Fibroblast of lung (primary cell): ENCODE results near the gene CTNNA1. TPM values are rescaled to one million over a fixed set of nuclear protein-coding genes. Genes with fewer than 3 reads are reported as not detected.
"Not testable (repeated sequence)": the region's sequence is repeated elsewhere in the genome, so short reads cannot be mapped to it uniquely, and the experiment has no call there.

ENCODE experiments used
- DNase-seq, 2 donors: peaks; one replicate each; pipeline versions ENCODE4 v3.0.0 to v3.0.0-alpha.2; 2010; ENCODE audit warnings: low read depth in 2 of 2
- H2AFZ ChIP-seq: 2 replicates; pipeline ENCODE4 v1.5.1; 2012; ENCODE audit warnings: low read length, control low read depth, inconsistent platforms
- H3K27ac ChIP-seq: 2 replicates; pipeline ENCODE4 v1.5.1; 2011; ENCODE audit warnings: low read length, control low read depth; ENCODE audit not compliant: insufficient read depth
- H3K27me3 ChIP-seq: 2 replicates; pipeline ENCODE4 v1.5.1; 2011; ENCODE audit warnings: mild to moderate bottlenecking, low read length; ENCODE audit not compliant: control insufficient read depth, insufficient read depth
- H3K36me3 ChIP-seq: 2 replicates; pipeline ENCODE4 v1.5.1; 2011; ENCODE audit warnings: low read length; ENCODE audit not compliant: control insufficient read depth, insufficient read depth
- H3K4me1 ChIP-seq: 2 replicates; pipeline ENCODE4 v1.5.1; 2011; ENCODE audit warnings: low read length; ENCODE audit not compliant: control insufficient read depth, insufficient read depth; ENCODE audit errors: extremely low read depth
- H3K4me2 ChIP-seq: 2 replicates; pipeline ENCODE4 v1.5.1; 2011; ENCODE audit warnings: low read length, control low read depth; ENCODE audit not compliant: insufficient read depth; ENCODE audit errors: extremely low read depth
- H3K4me3 ChIP-seq, 4 experiments: fragments of 200-600 bp in 1 of 4; sonication (generic) in 1 of 4; replicated peaks in 1 of 4; 2 replicates each; pipeline ENCODE4 v1.5.1; 2011 to 2016; ENCODE audit warnings: low read length in 4 of 4, low read depth in 3 of 4, mild to moderate bottlenecking in 3 of 4, control low read depth in 2 of 4, inconsistent platforms in 1 of 4, mixed read lengths in 1 of 4; ENCODE audit not compliant: insufficient read depth in 1 of 4; ENCODE audit errors: control extremely low read depth in 1 of 4
- H3K79me2 ChIP-seq: 2 replicates; pipeline ENCODE4 v1.5.1; 2012; ENCODE audit warnings: mild to moderate bottlenecking, low read length, inconsistent platforms; ENCODE audit not compliant: control insufficient read depth, insufficient read depth
- H3K9ac ChIP-seq: 2 replicates; pipeline ENCODE4 v1.5.1; 2011; ENCODE audit warnings: mild to moderate bottlenecking, low read length, control low read depth; ENCODE audit not compliant: insufficient read depth
- H3K9me3 ChIP-seq: 2 replicates; pipeline ENCODE4 v1.5.1; 2012; ENCODE audit warnings: low read depth, low read length; ENCODE audit not compliant: control insufficient read depth, insufficient read depth
- H4K20me1 ChIP-seq: 2 replicates; pipeline ENCODE4 v1.5.1; 2011; ENCODE audit warnings: low read length; ENCODE audit not compliant: control insufficient read depth, insufficient read depth; ENCODE audit errors: extremely low read depth
- EZH2 ChIP-seq: IDR thresholded peaks from 2 replicates; pipeline ENCODE4 v1.5.1; 2012; ENCODE audit warnings: low read length, control low read depth, mild to moderate bottlenecking; ENCODE audit errors: missing control alignments
- polyA plus RNA-seq, 2 donors: library from polyadenylated mRNA; depleted of rRNA in 1 of 2; stranded (reverse) in 1 of 2; unstranded in 1 of 2; fragments of >200 nt; gene quantifications; 2 replicates each; pipeline ENCODE4 v1.2.1, GENCODE V29; 2011 to 2012; ENCODE audit warnings: missing spikeins in 1 of 2
- total RNA-seq: library from RNA; depleted of rRNA; stranded (reverse); fragments of >200 nt; gene quantifications from 2 replicates; pipeline ENCODE4 v1.2.1, GENCODE V29; 2014
- TF ChIP-seq, protein P1 (sequence below), 2 donors: IDR thresholded peaks in 1 of 2; conservative IDR thresholded peaks in 1 of 2; 1 replicate in 1 of 2; 2 replicates in 1 of 2; pipeline ENCODE4 v1.5.1; 2011 to 2012; ENCODE audit warnings: low read length in 2 of 2, control low read depth in 1 of 2, inconsistent platforms in 1 of 2, low read depth in 1 of 2, mild to moderate bottlenecking in 1 of 2

Gene CTNNA1
- total and polyA plus RNA-seq, 2 donors (not counting 1 experiment from before 2014, with no cell fraction given) = 181 to 557 TPM

DNA sequence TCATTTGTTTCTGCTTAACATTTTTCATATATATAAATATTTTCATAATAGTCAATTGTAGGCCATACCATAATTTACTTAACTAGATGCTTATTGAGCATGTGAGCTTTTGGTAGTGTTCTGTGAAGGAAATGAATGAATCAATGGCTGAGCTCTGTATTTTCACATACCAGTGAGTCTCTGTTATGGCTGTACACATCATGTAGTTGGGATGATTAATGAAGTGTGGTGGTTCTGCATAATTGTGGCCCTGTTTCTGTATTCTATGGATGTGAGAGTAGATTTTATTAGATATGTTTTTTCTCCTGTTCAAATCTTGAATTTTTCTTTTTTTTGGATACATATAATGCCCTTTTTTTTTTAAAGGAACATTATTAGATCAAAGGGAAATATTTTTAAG lies 56.2 kb downstream of the CTNNA1 start:
- H3K4me2 ChIP-seq = no peak overlapping the region
- no peak overlapping the region for H3K27ac ChIP-seq
- no peak for TF ChIP-seq EZH2
- TF ChIP-seq, protein P1, sequence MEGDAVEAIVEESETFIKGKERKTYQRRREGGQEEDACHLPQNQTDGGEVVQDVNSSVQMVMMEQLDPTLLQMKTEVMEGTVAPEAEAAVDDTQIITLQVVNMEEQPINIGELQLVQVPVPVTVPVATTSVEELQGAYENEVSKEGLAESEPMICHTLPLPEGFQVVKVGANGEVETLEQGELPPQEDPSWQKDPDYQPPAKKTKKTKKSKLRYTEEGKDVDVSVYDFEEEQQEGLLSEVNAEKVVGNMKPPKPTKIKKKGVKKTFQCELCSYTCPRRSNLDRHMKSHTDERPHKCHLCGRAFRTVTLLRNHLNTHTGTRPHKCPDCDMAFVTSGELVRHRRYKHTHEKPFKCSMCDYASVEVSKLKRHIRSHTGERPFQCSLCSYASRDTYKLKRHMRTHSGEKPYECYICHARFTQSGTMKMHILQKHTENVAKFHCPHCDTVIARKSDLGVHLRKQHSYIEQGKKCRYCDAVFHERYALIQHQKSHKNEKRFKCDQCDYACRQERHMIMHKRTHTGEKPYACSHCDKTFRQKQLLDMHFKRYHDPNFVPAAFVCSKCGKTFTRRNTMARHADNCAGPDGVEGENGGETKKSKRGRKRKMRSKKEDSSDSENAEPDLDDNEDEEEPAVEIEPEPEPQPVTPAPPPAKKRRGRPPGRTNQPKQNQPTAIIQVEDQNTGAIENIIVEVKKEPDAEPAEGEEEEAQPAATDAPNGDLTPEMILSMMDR (conservative IDR thresholded peaks at IDR 0.05 in 1 of 2, IDR thresholded peaks at IDR 0.05 in 1 of 2; ENCODE audit: low read depth in 1 of 2, low read length in 2 of 2) = no peak
- H3K9me3 ChIP-seq = no peaks in the 10 kb centered on the region
- no peaks in the 10 kb centered on the region for H3K4me1 ChIP-seq
- no peaks in the 10 kb centered on the region for H3K27me3 ChIP-seq
- no peak overlapping the region for H3K4me3 ChIP-seq
- H3K79me2 ChIP-seq = peaks cover 22% of the 10 kb centered on the region
- H4K20me1 ChIP-seq = no peaks in the 10 kb centered on the region
- DNase-seq = peak; percentile 53 to 75
- H3K9ac ChIP-seq = no peak overlapping the region
- no peaks in the 10 kb centered on the region for H3K36me3 ChIP-seq
- no peak overlapping the region for H2AFZ ChIP-seq

DNA sequence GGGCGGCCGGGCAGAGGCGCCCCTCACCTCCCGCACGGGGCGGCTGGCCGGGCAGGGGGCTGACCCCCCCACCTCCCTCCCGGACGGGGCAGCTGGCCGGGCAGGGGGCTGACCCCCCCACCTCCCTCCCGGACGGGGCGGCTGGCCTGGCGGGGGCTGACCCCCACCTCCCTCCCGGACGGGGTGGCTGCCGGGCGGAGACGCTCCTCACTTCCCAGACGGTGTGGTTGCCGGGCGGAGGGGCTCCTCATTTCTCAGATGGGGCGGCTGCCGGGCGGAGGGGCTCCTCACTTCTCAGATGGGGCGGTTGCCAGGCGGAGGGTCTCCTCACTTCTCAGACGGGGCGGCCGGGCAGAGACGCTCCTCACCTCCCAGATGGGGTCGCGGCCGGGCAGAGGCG lies 57.6 kb downstream of the CTNNA1 start:
- H3K4me3 ChIP-seq, H3K36me3 ChIP-seq: not testable (repeated sequence)

DNA sequence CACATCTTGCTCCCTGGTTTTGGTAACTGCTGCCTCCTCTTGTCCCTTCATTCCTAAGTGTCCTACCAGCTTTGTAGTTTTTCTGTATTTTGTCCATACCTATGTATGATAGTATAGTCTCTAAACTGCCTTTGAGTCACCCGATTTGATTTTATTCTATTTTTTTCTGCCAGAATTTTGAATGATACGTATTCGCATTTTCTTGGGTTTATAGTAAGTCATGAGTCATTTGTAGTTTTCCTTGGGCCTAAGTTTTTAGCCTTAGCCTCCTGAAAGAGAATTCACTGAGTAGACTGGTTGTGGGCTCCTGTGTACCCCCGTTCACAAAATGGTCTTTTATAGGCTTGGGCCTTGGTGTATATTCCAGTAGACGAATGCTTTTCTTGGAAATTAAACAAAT lies 62.3 kb downstream of the CTNNA1 start:
- H3K4me3 ChIP-seq = no peak overlapping the region
- H3K9ac ChIP-seq = no peak overlapping the region
- no peak overlapping the region for H2AFZ ChIP-seq
- H3K9me3 ChIP-seq = no peaks in the 10 kb centered on the region
- H3K27me3 ChIP-seq = no peaks in the 10 kb centered on the region
- TF ChIP-seq EZH2 = no peak
- TF ChIP-seq, protein P1 (conservative IDR thresholded peaks at IDR 0.05 in 1 of 2, IDR thresholded peaks at IDR 0.05 in 1 of 2; ENCODE audit: low read depth in 1 of 2, low read length in 2 of 2) = no peak
- peaks cover 34% of the 10 kb centered on the region for H3K79me2 ChIP-seq
- H3K36me3 ChIP-seq = peaks cover 3% of the 10 kb centered on the region
- no peak for DNase-seq
- H3K4me2 ChIP-seq = no peak overlapping the region
- H3K27ac ChIP-seq = no peak overlapping the region
- H3K4me1 ChIP-seq = no peaks in the 10 kb centered on the region
- peaks cover 2% of the 10 kb centered on the region for H4K20me1 ChIP-seq

More for the DNA sequence above, 57.6 kb downstream of the CTNNA1 start:
- not testable (repeated sequence) for H3K27me3 ChIP-seq, H3K4me2 ChIP-seq, H3K9ac ChIP-seq, H3K4me1 ChIP-seq, H4K20me1 ChIP-seq, DNase-seq, H2AFZ ChIP-seq, H3K9me3 ChIP-seq, H3K27ac ChIP-seq
- H3K79me2 ChIP-seq = peaks cover 13% of the 10 kb centered on the region
